Activated T-helper 1 cell treated with anti-CD3 and anti-CD28 coated beads, Interleukin-2, amount 50 U/mL, for 16 hours (primary cell): ENCODE data around the gene LGR4.

Experiments used
- DNase-seq, 2 donors: peaks; one replicate each; pipeline ENCODE4 v3.0.0-alpha.2; 2020; ENCODE audit warnings: low read depth in 1 of 2, low spot score in 1 of 2

LGR4 gene

DNA sequence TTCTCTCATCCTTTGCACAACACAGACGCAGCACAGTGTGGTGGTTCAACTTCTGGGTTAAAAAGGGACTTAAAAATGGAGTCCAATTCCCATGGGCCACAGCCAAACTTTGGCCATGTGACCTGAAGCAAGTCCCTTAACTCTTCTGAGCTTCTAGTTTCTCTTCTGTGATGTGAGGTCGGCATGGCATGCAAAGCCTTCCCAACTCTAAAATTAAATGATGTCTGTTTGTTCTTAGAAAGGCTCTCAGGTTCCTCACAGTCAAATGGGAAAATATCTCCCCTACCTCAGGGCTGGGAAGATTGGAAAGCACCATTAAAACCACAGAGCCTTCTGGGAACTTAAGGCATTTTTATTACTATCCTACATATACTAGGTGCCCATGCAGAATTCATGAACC lies 38.8 kb downstream of the LGR4 start:
- DNase-seq, result no peak

DNA sequence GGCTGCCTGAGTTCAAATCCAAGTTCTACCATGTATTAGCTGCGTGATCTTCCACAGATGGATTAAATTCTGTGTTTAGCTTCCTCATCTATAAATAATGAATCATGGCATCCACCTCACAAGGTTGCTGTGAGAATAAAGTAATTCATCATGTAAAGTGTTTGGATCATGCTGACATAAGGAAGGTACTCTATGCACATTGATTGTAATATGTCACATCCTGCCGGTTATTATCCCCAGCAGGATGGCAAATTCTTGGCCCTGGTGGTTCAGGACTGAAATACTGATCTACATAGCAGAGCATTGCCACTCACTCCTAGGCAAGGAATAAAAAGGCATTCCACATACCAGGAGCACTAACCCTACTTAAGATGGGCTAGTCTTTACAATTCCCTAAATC lies 40.8 kb downstream of the LGR4 start:
- no peak for DNase-seq

GRCh38 chr11:27429761-27430393 lies 42.7 kb downstream of the LGR4 start:
- DNase-seq, result no peak

- no peak for DNase-seq
Measured at GRCh38 chr11:27427183-27427980, 45.2 kb downstream of the LGR4 start.

DNA sequence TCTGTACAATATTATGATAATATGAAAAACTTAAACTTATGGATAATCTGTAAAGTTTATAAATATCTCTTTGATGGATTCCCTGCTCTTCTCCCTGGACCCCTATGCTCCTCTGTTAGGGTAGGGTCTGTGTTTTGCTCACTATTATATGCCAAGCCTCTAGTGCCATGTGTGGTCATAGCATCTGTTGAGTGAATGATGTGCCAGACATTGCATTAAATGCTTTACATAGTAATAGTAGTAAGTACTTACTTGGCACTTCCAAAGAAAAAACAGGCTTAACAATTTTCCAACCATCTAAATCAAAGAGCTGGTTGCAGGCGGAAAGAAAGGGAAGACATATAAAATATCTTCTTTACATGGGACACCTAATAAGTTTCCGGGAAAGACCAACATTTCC lies 46.8 kb downstream of the LGR4 start:
- DNase-seq, result no peak

- no peak for DNase-seq
Measured at GRCh38 chr11:27423125-27423524, 49.5 kb downstream of the LGR4 start.

DNA sequence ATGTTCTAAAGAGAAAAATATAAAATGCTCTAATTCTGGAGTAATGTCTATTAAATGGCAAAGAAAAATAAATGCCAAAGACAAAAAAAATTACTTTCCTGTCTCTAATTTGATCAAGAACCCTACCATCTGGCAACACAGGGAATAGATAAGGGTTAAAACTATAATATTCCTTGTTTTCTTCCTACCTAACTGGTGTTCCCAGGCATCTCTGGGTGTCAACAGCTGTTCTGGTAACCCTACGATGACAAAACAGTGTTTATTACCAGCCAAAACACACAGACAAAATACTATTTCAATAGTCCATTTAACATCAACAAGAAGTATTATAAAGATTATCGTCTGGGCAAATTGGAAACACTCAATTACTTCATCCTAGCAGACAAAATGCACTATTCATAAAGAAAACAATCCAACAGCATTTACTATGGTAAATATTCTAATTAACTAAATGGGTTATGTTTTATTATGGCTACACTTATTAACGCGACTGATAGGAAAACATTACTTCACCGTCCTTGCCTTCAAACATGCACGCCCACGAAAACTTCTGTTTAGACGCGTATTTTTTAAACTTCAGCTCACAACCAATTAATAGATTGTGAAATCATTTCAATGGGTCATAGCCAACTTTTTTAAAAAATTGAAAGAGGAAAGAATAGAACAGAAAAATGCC lies 50.6 kb downstream of the LGR4 start:
- DNase-seq, result no peak

- no peak for DNase-seq
Measured at GRCh38 chr11:27420722-27421572, 51.6 kb downstream of the LGR4 start.

DNA sequence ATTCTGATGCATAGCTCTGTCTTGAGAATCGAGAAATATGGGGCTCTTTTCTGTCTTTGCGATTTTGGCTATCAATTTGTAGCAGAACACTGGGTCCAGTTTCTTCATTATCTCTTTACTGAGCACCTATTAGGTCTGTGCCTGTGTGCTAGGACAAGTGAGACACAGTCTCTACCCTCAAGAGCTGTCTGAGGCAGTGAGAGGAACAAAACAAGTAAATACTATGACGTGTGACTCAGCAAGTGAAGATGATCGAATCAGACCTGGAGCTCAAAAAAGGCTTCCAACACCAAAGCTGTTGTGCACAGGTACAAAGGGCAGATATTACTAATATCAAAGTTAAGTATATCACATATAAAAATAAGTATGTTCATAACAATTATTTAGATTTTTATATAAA lies 52.4 kb downstream of the LGR4 start:
- no peak for DNase-seq

DNA sequence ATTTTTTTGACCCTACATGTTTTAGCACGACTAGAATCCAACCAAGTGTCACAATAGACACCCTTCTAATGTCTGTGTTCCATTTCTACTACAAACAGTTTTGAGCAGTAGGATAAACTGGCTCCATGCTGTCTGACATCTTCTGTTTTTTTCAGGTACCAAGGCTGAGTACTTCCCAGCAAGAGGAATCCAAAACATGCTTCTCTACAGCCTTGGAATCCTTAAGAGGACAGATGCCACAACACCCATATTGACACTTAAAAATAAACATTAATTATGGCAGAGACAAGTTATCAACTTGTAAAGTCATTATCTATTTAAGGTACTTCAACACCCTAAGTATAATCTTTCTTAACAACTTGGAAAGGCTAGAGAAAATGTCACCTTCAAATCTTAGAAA lies 54.2 kb downstream of the LGR4 start:
- DNase-seq, result no peak

DNA sequence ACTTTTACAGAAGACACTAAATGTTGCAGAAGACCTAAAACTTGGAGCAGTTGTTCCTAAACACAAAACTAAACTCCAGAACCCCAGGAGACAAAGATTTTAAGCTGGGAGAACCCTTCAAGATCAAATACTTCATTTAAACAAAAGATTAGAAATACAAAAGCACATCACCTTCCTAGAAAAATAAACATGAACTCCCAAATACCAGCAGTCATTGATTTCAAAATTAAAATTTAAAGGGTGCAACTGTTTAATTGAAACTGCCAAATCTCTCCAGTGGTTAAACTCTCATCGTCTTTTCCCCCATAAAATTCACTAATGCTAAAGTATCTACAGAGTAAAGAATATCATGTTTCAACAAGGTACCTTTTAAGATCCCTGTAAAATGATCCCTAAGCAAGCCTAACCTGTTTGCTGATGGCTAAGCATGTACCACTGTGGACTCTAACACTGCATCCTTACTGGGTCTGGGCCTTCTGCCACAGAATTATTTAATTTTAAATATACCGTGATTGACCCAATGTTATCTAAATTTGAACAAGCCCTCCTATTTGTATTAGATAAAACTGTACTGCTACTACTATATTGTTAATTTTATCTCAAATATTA lies 55.9 kb downstream of the LGR4 start:
- no peak for DNase-seq

- no peak for DNase-seq
Measured at GRCh38 chr11:27414644-27415043, 57.9 kb downstream of the LGR4 start.

- no peak for DNase-seq
Measured at GRCh38 chr11:27413218-27413617, 59.4 kb downstream of the LGR4 start.

DNA sequence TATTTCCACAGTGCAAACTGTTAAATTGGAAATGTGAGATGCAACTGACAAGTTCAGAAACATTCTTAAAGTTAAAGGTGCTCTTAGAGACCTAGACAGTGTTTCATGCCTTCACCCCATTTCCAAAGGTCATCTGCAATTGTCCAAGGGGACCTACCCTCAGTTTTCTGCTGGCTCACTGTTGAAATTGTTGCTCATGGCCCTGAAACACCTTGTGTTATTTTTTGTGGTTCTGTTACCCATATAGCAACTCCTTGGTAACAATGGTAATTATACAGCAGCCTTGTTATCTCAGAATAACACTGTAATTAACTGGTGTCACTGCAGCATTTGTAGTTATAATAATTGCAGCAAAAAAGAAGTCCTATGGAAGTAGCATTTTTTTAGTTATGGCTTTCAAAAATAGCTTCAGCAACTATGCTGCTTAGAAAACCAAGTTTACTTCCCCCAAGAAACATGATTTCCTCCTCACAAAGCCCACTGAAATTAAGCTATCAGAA lies 60.3 kb downstream of the LGR4 start:
- no peak for DNase-seq

- DNase-seq, result no peak
Measured at GRCh38 chr11:27411328-27411727, 61.3 kb downstream of the LGR4 start.

DNA sequence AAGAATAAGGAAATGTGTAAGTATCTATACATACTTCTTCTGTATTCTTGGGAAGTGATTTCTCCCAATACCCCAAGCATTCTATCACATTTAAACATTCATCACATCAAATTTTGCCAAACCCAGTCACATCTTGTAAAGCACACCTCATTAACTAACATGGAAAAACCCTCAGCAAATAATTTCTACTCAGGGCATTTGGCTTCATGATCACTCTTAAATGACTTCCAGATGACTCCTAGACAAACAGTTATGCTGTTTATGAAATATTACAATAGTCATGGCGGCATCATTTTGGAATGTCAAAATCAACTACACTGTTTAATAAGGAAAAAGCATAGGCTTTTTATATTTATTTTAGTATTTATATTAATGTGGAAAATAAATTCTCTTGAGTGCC lies 62.3 kb downstream of the LGR4 start:
- no peak for DNase-seq

DNA sequence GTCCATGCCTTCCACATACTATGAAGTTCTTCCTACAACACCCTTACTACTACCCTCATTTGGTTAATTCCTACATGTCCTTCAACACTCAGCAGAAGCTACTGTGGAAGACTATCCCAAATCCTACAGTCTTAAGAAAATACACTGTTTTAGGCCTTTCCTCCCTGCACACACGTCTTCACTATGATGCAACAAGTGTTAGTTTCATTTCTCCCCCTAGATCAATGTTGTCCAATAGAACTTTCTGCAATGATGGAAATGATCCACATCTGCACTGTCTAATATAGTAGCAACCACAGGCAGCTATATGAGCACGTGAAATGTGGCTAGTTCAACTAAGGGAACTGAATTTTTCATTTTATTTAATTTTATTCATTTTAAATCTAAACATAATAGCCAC lies 62.8 kb downstream of the LGR4 start:
- DNase-seq, result no peak

DNA sequence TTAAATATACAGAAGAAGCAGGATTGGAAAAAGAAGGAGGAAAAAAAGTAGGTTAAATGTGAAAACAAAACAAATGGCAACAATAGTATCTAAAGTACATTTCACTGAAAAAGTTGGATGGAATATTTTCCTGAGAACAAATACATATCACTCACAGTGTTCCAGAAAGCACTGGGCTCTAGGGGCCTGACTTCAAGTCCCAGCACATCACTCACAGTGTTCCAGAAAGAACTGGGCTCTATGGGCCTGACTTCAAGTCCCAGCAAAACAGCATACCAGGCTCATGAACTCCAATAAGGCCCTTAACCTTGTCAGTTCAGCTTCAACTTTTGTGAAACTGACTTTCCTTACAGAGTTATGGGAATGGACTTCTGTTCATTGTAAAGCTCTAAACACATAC lies 63.5 kb downstream of the LGR4 start:
- DNase-seq, result no peak

GRCh38 chr11:27408246-27408800 lies 64.3 kb downstream of the LGR4 start:
- no peak for DNase-seq

GRCh38 chr11:27406498-27407354 lies 65.9 kb downstream of the LGR4 start:
- DNase-seq, result no peak
